HL-60 (cell line): ENCODE results near the gene GZMM.

Experiments
- DNase-seq, 2 experiments: peaks; one replicate each; pipeline ENCODE4 v3.0.0-alpha.2; 2010 to 2020; ENCODE audit warnings: low read depth in 1 of 2, low spot score in 1 of 2
- H3K27ac ChIP-seq: fragments of 250-450 bp; sonication (Bioruptor Pico); replicated peaks from 2 replicates; pipeline ENCODE4 v1.5.1; 2020; ENCODE audit warnings: mild to moderate bottlenecking, moderate library complexity
- H3K27me3 ChIP-seq: fragments of 250-450 bp; sonication (Bioruptor Pico); 2 replicates; pipeline ENCODE4 v1.5.1; 2021; ENCODE audit warnings: mild to moderate bottlenecking, moderate library complexity; ENCODE audit not compliant: insufficient read depth, poor library complexity, severe bottlenecking
- H3K4me3 ChIP-seq: replicated peaks from 2 replicates; pipeline ENCODE4 v1.5.1; 2011; ENCODE audit warnings: mild to moderate bottlenecking, control low read depth, low read length; ENCODE audit not compliant: insufficient read depth
- CTCF ChIP-seq: IDR thresholded peaks from one replicate; pipeline ENCODE4 v1.5.1; 2011; ENCODE audit warnings: low read length, control low read depth, inconsistent platforms; ENCODE audit not compliant: insufficient read depth
- GABPA ChIP-seq: IDR thresholded peaks from 2 replicates; pipeline ENCODE4 v1.6.1; 2012; ENCODE audit warnings: low read depth
- POLR2AphosphoS5 ChIP-seq: IDR thresholded peaks from 2 replicates; pipeline ENCODE4 v1.6.1; 2012; ENCODE audit warnings: low read depth
- REST ChIP-seq: IDR thresholded peaks from 2 replicates; pipeline ENCODE4 v1.6.1; 2012; ENCODE audit warnings: low read depth; ENCODE audit not compliant: insufficient replicate concordance
- SPI1 ChIP-seq: IDR thresholded peaks from 2 replicates; pipeline ENCODE4 v1.6.1; 2012; ENCODE audit warnings: low read depth, mild to moderate bottlenecking, borderline replicate concordance

The GZMM gene

GRCh38 chr19:525029-525428, 18.8 kb upstream of the GZMM start:
- TF ChIP-seq REST (no peak), CTCF (no peak), SPI1 (no peak), GABPA (no peak), POLR2AphosphoS5 (no peak)
- no peak overlapping the region for H3K4me3 ChIP-seq

DNA sequence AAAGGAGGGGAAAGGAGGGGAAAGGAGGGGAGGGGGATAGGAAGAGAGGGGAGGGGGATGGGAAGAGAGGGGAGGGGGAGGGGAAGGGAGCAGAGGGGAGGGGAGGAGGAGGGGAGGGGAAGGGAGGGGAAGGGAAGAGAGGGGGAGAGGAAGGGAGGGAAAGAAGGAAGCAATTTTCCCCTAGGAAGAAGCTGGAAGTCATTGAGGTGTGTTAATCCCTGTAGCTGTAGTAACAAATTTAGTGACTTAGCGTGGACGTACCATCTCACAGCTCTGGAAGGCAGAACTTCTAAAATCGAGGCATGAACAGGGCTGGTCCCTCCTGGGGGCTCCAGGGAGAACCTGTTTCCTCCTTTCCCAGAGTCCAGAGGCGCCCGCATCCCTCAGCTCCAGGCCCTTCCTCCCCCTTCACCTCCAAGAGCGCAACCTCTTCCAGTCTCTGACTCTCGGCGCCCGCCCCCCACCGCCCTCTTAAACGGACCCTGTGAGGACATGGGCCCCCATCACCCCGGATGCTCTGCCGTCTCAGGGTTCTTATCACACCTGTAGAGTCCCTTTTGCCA, 17.9 kb upstream of the GZMM start:
- no peaks in the 10 kb centered on the region for H3K27me3 ChIP-seq
- no peak overlapping the region for H3K27ac ChIP-seq
- no peak overlapping the region for H3K4me3 ChIP-seq
- TF ChIP-seq REST (no peak), SPI1 (no peak), GABPA (no peak)
- no peak for DNase-seq

More at GRCh38 chr19:525029-525428, 18.8 kb upstream of the GZMM start:
- Histone ChIP-seq H3K27ac (no peak overlapping the region), H3K27me3 (no peaks in the 10 kb centered on the region)
- no peak for DNase-seq

- Histone ChIP-seq H3K4me3 (peak overlapping the region; percentile 84), H3K27ac (peak overlapping the region; percentile 69), H3K27me3 (no peaks in the 10 kb centered on the region)
- TF ChIP-seq GABPA (no peak), REST (no peak), CTCF (no peak), POLR2AphosphoS5 (no peak), SPI1 (no peak)
- no peak for DNase-seq
These were observed 13.5 kb upstream of the GZMM start for GRCh38 chr19:530134-531008.
